Common myeloid progenitor, CD34-positive (primary cell): ENCODE results near the gene ALDH18A1.

ENCODE experiments used
- CTCF ChIA-PET: fragments of 350-600 bp; sonication (Branson Sonifier 250); formaldehyde crosslinking; loops from one replicate; lab custom pipeline; 2021; ENCODE audit warnings: antibody characterized with exemption; lab: Charles Lee
- POLR2A ChIA-PET: fragments of 350-600 bp; sonication (Branson Sonifier 250); formaldehyde crosslinking; loops from one replicate; lab custom pipeline; 2021; ENCODE audit warnings: antibody characterized with exemption; lab: Charles Lee
- DNase-seq, 3 donors: peaks; one replicate each; pipeline versions ENCODE4 v3.0.0 to v3.0.0-alpha.2; 2013
- H3K27ac ChIP-seq, 2 experiments: 1 replicate in 1 of 2; 2 replicates in 1 of 2; pipeline ENCODE4 v1.7.0; 2013; ENCODE audit warnings: inconsistent platforms in 2 of 2, low read length in 2 of 2, mild to moderate bottlenecking in 2 of 2, low read depth in 1 of 2, moderate library complexity in 1 of 2; ENCODE audit not compliant: severe bottlenecking in 2 of 2, insufficient read depth in 1 of 2, poor library complexity in 1 of 2
- H3K27me3 ChIP-seq, 5 experiments: replicated peaks in 2 of 5; 1 replicate in 3 of 5; 2 replicates in 2 of 5; pipeline versions ENCODE4 v1.6.1 to v1.7.0; 2013; ENCODE audit warnings: low read length in 4 of 5, mild to moderate bottlenecking in 2 of 5, moderate library complexity in 2 of 5, inconsistent platforms in 1 of 5; ENCODE audit not compliant: insufficient read depth in 5 of 5, control insufficient read depth in 4 of 5
- H3K36me3 ChIP-seq, 4 experiments: 1 replicate in 2 of 4; 2 replicates in 2 of 4; pipeline versions ENCODE4 v1.6.1 to v1.7.0; 2013; ENCODE audit warnings: low read length in 3 of 4, control low read depth in 1 of 4, mild to moderate bottlenecking in 1 of 4; ENCODE audit not compliant: control insufficient read depth in 4 of 4, insufficient read depth in 4 of 4
- H3K4me1 ChIP-seq, 4 experiments: 1 replicate in 3 of 4; 2 replicates in 1 of 4; pipeline versions ENCODE4 v1.6.1 to v1.7.1; 2013; ENCODE audit warnings: low read length in 3 of 4, mild to moderate bottlenecking in 3 of 4, control low read depth in 1 of 4, inconsistent platforms in 1 of 4, moderate library complexity in 1 of 4; ENCODE audit not compliant: control insufficient read depth in 4 of 4, insufficient read depth in 4 of 4; ENCODE audit errors: control extremely low read depth in 1 of 4
- H3K4me3 ChIP-seq, 7 experiments: 1 replicate in 4 of 7; 2 replicates in 3 of 7; pipeline versions ENCODE4 v1.5.1 to v1.7.0; 2013; ENCODE audit warnings: mild to moderate bottlenecking in 7 of 7, low read length in 6 of 7, moderate library complexity in 6 of 7, inconsistent platforms in 2 of 7, low read depth in 2 of 7, control low read depth in 1 of 7; ENCODE audit not compliant: insufficient read depth in 4 of 7, control insufficient read depth in 1 of 7; ENCODE audit errors: extremely low read depth in 1 of 7
- H3K9me3 ChIP-seq, 5 experiments: 1 replicate in 4 of 5; 2 replicates in 1 of 5; pipeline versions ENCODE4 v1.6.1 to v1.7.1; 2013; ENCODE audit warnings: low read length in 4 of 5, mild to moderate bottlenecking in 2 of 5, inconsistent platforms in 1 of 5, low read depth in 1 of 5, moderate library complexity in 1 of 5; ENCODE audit not compliant: control insufficient read depth in 4 of 5, insufficient read depth in 2 of 5; ENCODE audit errors: control extremely low read depth in 1 of 5
- WGBS: methylation state at CpG from one replicate; pipeline ENCODE4 v1.1.5; 2013; ENCODE audit not compliant: insufficient coverage; 5-methylcytosine and 5-hydroxymethylcytosine counted together

Gene ALDH18A1

GRCh38 chr10:95567903-95568630 lies 88.4 kb downstream of the ALDH18A1 start:
- H3K27me3 ChIP-seq, result no peaks in the 10 kb centered on the region
- 89% methylated on average over 3 of the region's 5 CpGs for WGBS
- no peaks in the 10 kb centered on the region for H3K4me1 ChIP-seq
- ChIA-PET CTCF (no interaction called here), POLR2A (interaction anchor here (0.6 kb wide), 1 partner anchor 8 kb away, joined by 3 read pairs; no protein-coding TSS in a partner anchor)
- H3K4me3 ChIP-seq, result no peak overlapping the region
- H3K9me3 ChIP-seq, result no peaks in the 10 kb centered on the region
- no peak for DNase-seq
- no peak overlapping the region for H3K27ac ChIP-seq
- H3K36me3 ChIP-seq, result no peaks in the 10 kb centered on the region

- H3K4me1 ChIP-seq, result peaks cover 0 to 5% (median 0%) of the 10 kb centered on the region in 4 experiments
- H3K27ac ChIP-seq, result no peak overlapping the region
- H3K4me3 ChIP-seq, result no peak overlapping the region
- no peaks in the 10 kb centered on the region for H3K36me3 ChIP-seq
- ChIA-PET CTCF (interaction anchor here (1.4 kb wide), 1 partner anchor 123 kb away, joined by 3 read pairs; no protein-coding TSS in a partner anchor), POLR2A (no interaction called here)
- 100% methylated on average over 6 of the region's 6 CpGs for WGBS
- H3K27me3 ChIP-seq, result no peaks in the 10 kb centered on the region
- DNase-seq, result no peak
- H3K9me3 ChIP-seq, result no peaks in the 10 kb centered on the region
Observed at GRCh38 chr10:95566136-95566535, 90.4 kb downstream of the ALDH18A1 start.

- ChIA-PET POLR2A (no interaction called here), CTCF (interaction anchor here (1.4 kb wide), 1 partner anchor 122 kb away, joined by 3 read pairs; no protein-coding TSS in a partner anchor)
- Histone ChIP-seq H3K4me3 (no peak overlapping the region), H3K9me3 (no peaks in the 10 kb centered on the region), H3K27me3 (peaks cover 0 to 3% (median 0%) of the 10 kb centered on the region in 5 experiments), H3K4me1 (peaks cover 0 to 12% (median 6%) of the 10 kb centered on the region in 4 experiments), H3K36me3 (no peaks in the 10 kb centered on the region), H3K27ac (no peak overlapping the region)
- DNase-seq, result no peak
- WGBS, result 96% methylated on average over 4 of the region's 7 CpGs
Observed at GRCh38 chr10:95565336-95565735, 91.2 kb downstream of the ALDH18A1 start.

- Histone ChIP-seq H3K27me3 (peaks cover 0 to 4% (median 0%) of the 10 kb centered on the region in 5 experiments), H3K4me1 (peaks cover 0 to 14% (median 8%) of the 10 kb centered on the region in 4 experiments), H3K27ac (no peak overlapping the region), H3K9me3 (no peaks in the 10 kb centered on the region), H3K36me3 (no peaks in the 10 kb centered on the region), H3K4me3 (no peak overlapping the region)
- no peak for DNase-seq
- ChIA-PET POLR2A (no interaction called here), CTCF (no interaction called here)
- 100% methylated on average over 3 of the region's 7 CpGs for WGBS
Observed at GRCh38 chr10:95564291-95564690, 92.2 kb downstream of the ALDH18A1 start.

- Histone ChIP-seq H3K4me1 (peaks cover 0 to 14% (median 8%) of the 10 kb centered on the region in 4 experiments), H3K27ac (no peak overlapping the region), H3K27me3 (peaks cover 0 to 6% (median 2%) of the 10 kb centered on the region in 5 experiments), H3K9me3 (no peaks in the 10 kb centered on the region), H3K4me3 (no peak overlapping the region), H3K36me3 (no peaks in the 10 kb centered on the region)
- DNase-seq, result no peak
- ChIA-PET POLR2A (no interaction called here), CTCF (interaction anchor here (0.6 to 1.7 kb wide), 4 partner anchors 11 to 738 kb away, joined by 3 read pairs; no protein-coding TSS in a partner anchor)
- WGBS, result 98% methylated on average over 4 of the region's 7 CpGs
Observed at GRCh38 chr10:95562341-95562965, 94.1 kb downstream of the ALDH18A1 start.

- POLR2A ChIA-PET, result no interaction called here
- Histone ChIP-seq H3K4me1 (peaks cover 0 to 14% (median 8%) of the 10 kb centered on the region in 4 experiments), H3K9me3 (no peaks in the 10 kb centered on the region)
Observed at GRCh38 chr10:95561864-95562177, 94.7 kb downstream of the ALDH18A1 start.

More at GRCh38 chr10:95561864-95562177, 94.7 kb downstream of the ALDH18A1 start:
- CTCF ChIA-PET, result interaction anchor here (0.8 to 1.7 kb wide), 3 partner anchors 12 to 69 kb away, joined by 3 read pairs; no protein-coding TSS in a partner anchor
- Histone ChIP-seq H3K4me3 (peak overlapping the region in 5 of 7 experiments; percentile 35 to 97 (median 89)), H3K36me3 (no peaks in the 10 kb centered on the region), H3K27me3 (peaks cover 0 to 6% (median 2%) of the 10 kb centered on the region in 5 experiments), H3K27ac (no peak overlapping the region)
- WGBS, result 67% methylated on average over 3 of the region's 7 CpGs
- no peak for DNase-seq
